Vagina (tissue), 2 donors: ENCODE data around the gene AGK. TPM values are rescaled to one million over a fixed set of nuclear protein-coding genes. Genes with fewer than 3 reads are reported as not detected.

Experiments used
- DNase-seq, 2 donors: peaks; one replicate each; pipeline ENCODE4 v3.0.0-alpha.2; 2017; ENCODE audit errors: extremely low spot score in 2 of 2
- H3K27ac ChIP-seq: fragments of 200-600 bp; sonication (generic); one replicate; pipeline ENCODE4 v1.5.1; 2019
- H3K27me3 ChIP-seq: fragments of 200-600 bp; sonication (generic); one replicate; pipeline ENCODE4 v1.5.1; 2019
- H3K36me3 ChIP-seq, 2 donors: fragments of 200-600 bp; sonication (generic); one replicate each; pipeline ENCODE4 v1.5.1; 2017 to 2019
- H3K4me1 ChIP-seq: fragments of 200-600 bp; sonication (generic); one replicate; pipeline ENCODE4 v1.5.1; 2019
- H3K4me3 ChIP-seq, 2 donors: fragments of 200-600 bp; sonication (generic); 1 replicate in 1 of 2; 2 replicates in 1 of 2; pipeline ENCODE4 v1.5.1; 2016 to 2019
- H3K9me3 ChIP-seq: fragments of 200-600 bp; sonication (generic); one replicate; pipeline ENCODE4 v1.5.1; 2019
- CTCF ChIP-seq, 3 experiments: fragments of 450-650 bp in 2 of 3; fragments of 200-600 bp in 1 of 3; sonication (generic) in 1 of 3; IDR thresholded peaks; one replicate each; pipeline ENCODE4 v1.5.1; 2017 to 2019; ENCODE audit warnings: antibody characterized with exemption in 3 of 3, mild to moderate bottlenecking in 2 of 3, moderate library complexity in 2 of 3
- POLR2A ChIP-seq, 2 donors: fragments of 450-650 bp; IDR thresholded peaks; one replicate each; pipeline ENCODE4 v1.6.1; 2017; ENCODE audit warnings: antibody characterized with exemption in 2 of 2, mild to moderate bottlenecking in 2 of 2, moderate library complexity in 2 of 2
- POLR2AphosphoS5 ChIP-seq, 2 donors: sonication (generic); formaldehyde crosslinking; IDR thresholded peaks; one replicate each; pipeline ENCODE4 v1.9.0; 2017; ENCODE audit warnings: antibody characterized with exemption in 2 of 2, mild to moderate bottlenecking in 2 of 2, low read depth in 1 of 2; ENCODE audit not compliant: insufficient read depth in 1 of 2
- intact Hi-C: fragments of 100-400 bp; cut with DNase I; formaldehyde crosslinking; loops from one replicate; pipeline ENCODE4 v1.15.1; 2023
- total RNA-seq: library from RNA; depleted of rRNA; stranded (reverse); fragments of >200 nt; gene quantifications from one replicate; pipeline ENCODE4 v1.2.3, GENCODE V29; 2016

The AGK gene
- total RNA-seq, 1 donor from 2014 or later, result 21.1 TPM

- no peaks in the 10 kb centered on the region for H3K27me3 ChIP-seq
- no peaks in the 10 kb centered on the region for H3K36me3 ChIP-seq
- H3K9me3 ChIP-seq, result no peaks in the 10 kb centered on the region
- no peak overlapping the region for H3K27ac ChIP-seq
- intact Hi-C loops, result no loop called here
- TF ChIP-seq CTCF (IDR thresholded peaks at IDR 0.05), result no peak
- TF ChIP-seq POLR2A (IDR thresholded peaks at IDR 0.05), result no peak
- DNase-seq, result no peak
- H3K4me3 ChIP-seq, result no peak overlapping the region
- H3K4me1 ChIP-seq, result peaks cover 33% of the 10 kb centered on the region
Measured at GRCh38 chr7:141697211-141697871, 146.1 kb downstream of the AGK start.

- Histone ChIP-seq H3K36me3 (no peaks in the 10 kb centered on the region), H3K9me3 (no peaks in the 10 kb centered on the region), H3K27ac (no peak overlapping the region), H3K4me1 (peaks cover 41% of the 10 kb centered on the region), H3K27me3 (no peaks in the 10 kb centered on the region), H3K4me3 (no peak overlapping the region)
- no peak for TF ChIP-seq POLR2AphosphoS5 (IDR thresholded peaks at IDR 0.05; ENCODE audit: insufficient read depth in 1 of 2, low read depth in 1 of 2)
- TF ChIP-seq CTCF (IDR thresholded peaks at IDR 0.05), result no peak
- no peak for TF ChIP-seq POLR2A (IDR thresholded peaks at IDR 0.05)
- intact Hi-C loops, result no loop called here
- no peak for DNase-seq
Measured at GRCh38 chr7:141698247-141699015, 147.2 kb downstream of the AGK start.

- Histone ChIP-seq H3K4me1 (peaks cover 41% of the 10 kb centered on the region), H3K36me3 (no peaks in the 10 kb centered on the region), H3K9me3 (no peaks in the 10 kb centered on the region), H3K27ac (no peak overlapping the region), H3K27me3 (no peaks in the 10 kb centered on the region), H3K4me3 (no peak overlapping the region)
- no peak for DNase-seq
- intact Hi-C loops, result no loop called here
- TF ChIP-seq POLR2A (IDR thresholded peaks at IDR 0.05) (no peak), CTCF (IDR thresholded peaks at IDR 0.05) (no peak), POLR2AphosphoS5 (IDR thresholded peaks at IDR 0.05; ENCODE audit: insufficient read depth in 1 of 2, low read depth in 1 of 2) (no peak)
Measured at GRCh38 chr7:141699860-141700259, 148.7 kb downstream of the AGK start.

- H3K36me3 ChIP-seq, result no peaks in the 10 kb centered on the region
- TF ChIP-seq POLR2AphosphoS5 (IDR thresholded peaks at IDR 0.05; ENCODE audit: insufficient read depth in 1 of 2, low read depth in 1 of 2) (no peak), POLR2A (IDR thresholded peaks at IDR 0.05) (no peak), CTCF (IDR thresholded peaks at IDR 0.05) (no peak)
- no peaks in the 10 kb centered on the region for H3K27me3 ChIP-seq
- H3K27ac ChIP-seq, result peak overlapping the region; percentile 89
- H3K9me3 ChIP-seq, result no peaks in the 10 kb centered on the region
- intact Hi-C loops, result no loop called here
- H3K4me1 ChIP-seq, result peaks cover 41% of the 10 kb centered on the region
- H3K4me3 ChIP-seq, result peak overlapping the region; percentile 87 to 97
- DNase-seq, result no peak
Measured at GRCh38 chr7:141700296-141700847, 149.2 kb downstream of the AGK start.
